Measurements from ENCODE around the gene PDLIM7. TPM values are rescaled to one million over a fixed set of nuclear protein-coding genes. Genes with fewer than 3 reads are reported as not detected.

PDLIM7 gene
- total RNA-seq, 1 donor from 2014 or later = 38.7 TPM

DNA sequence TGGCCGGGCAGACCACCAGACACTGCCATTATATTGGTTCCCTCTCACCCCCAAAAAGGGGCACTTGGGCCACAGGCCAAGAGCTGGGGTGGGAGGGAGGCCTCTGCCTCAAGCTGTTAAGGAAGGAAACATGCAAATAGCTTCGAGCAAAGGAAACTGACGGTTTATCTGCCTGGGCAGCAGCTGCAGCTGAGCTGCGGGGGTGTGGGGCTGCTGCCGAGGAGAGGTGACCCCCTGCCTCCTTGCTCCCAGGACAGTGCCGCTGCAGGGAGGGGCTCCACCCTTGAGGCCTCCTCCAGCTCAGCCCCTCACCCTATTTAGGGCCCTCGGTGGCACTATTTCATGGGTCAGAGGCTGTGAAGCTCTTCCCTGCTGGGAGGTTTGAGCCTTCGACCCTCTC is 11.4 kb upstream of the PDLIM7 start:
- H3K4me1 Mint-ChIP-seq = peaks cover 5% of the 10 kb centered on the region
- peaks cover 12% of the 10 kb centered on the region for H3K36me3 Mint-ChIP-seq
- no peak overlapping the region for H3K4me3 ChIP-seq
- no peak overlapping the region for H3K9ac ChIP-seq
- H2AFZ ChIP-seq (replicated peaks) = no peak overlapping the region
- no peak overlapping the region for H3K4me3 Mint-ChIP-seq
- no peaks in the 10 kb centered on the region for H3F3A ChIP-seq (ENCODE audit: low read depth)
- no peaks in the 10 kb centered on the region for H3K36me3 ChIP-seq
- no peaks in the 10 kb centered on the region for H3K27me3 ChIP-seq
- no peaks in the 10 kb centered on the region for H3K9me3 Mint-ChIP-seq
- no peak overlapping the region for H3K4me2 ChIP-seq
- DNase-seq (ENCODE audit: low spot score) = no peak
- no peaks in the 10 kb centered on the region for H3K9me3 ChIP-seq (ENCODE audit: low read depth)
- peaks cover 7% of the 10 kb centered on the region for H3K27me3 Mint-ChIP-seq (ENCODE audit: insufficient read depth, low read depth)
- H3K27ac ChIP-seq = no peak overlapping the region
- no peaks in the 10 kb centered on the region for H3K79me2 ChIP-seq (ENCODE audit: low read depth)
- H3K4me1 ChIP-seq = no peaks in the 10 kb centered on the region
- no peak for TF ChIP-seq EZH2phosphoT487 (IDR thresholded peaks at IDR 0.05)
- TF ChIP-seq, protein P1, sequence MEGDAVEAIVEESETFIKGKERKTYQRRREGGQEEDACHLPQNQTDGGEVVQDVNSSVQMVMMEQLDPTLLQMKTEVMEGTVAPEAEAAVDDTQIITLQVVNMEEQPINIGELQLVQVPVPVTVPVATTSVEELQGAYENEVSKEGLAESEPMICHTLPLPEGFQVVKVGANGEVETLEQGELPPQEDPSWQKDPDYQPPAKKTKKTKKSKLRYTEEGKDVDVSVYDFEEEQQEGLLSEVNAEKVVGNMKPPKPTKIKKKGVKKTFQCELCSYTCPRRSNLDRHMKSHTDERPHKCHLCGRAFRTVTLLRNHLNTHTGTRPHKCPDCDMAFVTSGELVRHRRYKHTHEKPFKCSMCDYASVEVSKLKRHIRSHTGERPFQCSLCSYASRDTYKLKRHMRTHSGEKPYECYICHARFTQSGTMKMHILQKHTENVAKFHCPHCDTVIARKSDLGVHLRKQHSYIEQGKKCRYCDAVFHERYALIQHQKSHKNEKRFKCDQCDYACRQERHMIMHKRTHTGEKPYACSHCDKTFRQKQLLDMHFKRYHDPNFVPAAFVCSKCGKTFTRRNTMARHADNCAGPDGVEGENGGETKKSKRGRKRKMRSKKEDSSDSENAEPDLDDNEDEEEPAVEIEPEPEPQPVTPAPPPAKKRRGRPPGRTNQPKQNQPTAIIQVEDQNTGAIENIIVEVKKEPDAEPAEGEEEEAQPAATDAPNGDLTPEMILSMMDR (IDR thresholded peaks at IDR 0.05) = no peak
- no peak for TF ChIP-seq EZH2 (IDR thresholded peaks at IDR 0.05)
- H4K20me1 ChIP-seq (ENCODE audit: low read depth) = no peaks in the 10 kb centered on the region
- H3K27ac Mint-ChIP-seq = peak overlapping the region; percentile 63

DNA sequence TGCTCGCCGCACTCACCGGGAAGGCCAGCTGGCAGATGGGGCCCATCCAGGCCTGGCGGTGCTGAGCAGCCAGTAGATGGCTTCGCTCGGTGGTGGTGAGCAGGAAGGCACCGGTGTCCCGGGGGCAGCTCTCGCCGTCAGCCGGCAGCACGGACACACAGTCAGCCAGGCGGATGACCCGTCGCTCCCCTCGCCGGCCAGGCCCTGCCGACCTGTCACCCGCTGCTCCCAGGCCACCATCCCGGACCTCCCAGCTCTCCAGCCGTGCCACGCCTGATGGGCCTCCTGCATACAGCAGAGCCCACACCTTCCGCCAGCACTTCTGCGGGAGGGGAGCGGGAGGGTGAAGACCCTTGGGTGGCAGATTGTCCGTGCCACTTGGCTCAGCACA is 10.8 kb upstream of the PDLIM7 start:
- TF ChIP-seq EZH2phosphoT487 (IDR thresholded peaks at IDR 0.05) = no peak
- TF ChIP-seq EZH2 (IDR thresholded peaks at IDR 0.05) = no peak
- TF ChIP-seq, protein P1 (IDR thresholded peaks at IDR 0.05) = no peak
- H4K20me1 ChIP-seq (ENCODE audit: low read depth) = no peaks in the 10 kb centered on the region

DNA sequence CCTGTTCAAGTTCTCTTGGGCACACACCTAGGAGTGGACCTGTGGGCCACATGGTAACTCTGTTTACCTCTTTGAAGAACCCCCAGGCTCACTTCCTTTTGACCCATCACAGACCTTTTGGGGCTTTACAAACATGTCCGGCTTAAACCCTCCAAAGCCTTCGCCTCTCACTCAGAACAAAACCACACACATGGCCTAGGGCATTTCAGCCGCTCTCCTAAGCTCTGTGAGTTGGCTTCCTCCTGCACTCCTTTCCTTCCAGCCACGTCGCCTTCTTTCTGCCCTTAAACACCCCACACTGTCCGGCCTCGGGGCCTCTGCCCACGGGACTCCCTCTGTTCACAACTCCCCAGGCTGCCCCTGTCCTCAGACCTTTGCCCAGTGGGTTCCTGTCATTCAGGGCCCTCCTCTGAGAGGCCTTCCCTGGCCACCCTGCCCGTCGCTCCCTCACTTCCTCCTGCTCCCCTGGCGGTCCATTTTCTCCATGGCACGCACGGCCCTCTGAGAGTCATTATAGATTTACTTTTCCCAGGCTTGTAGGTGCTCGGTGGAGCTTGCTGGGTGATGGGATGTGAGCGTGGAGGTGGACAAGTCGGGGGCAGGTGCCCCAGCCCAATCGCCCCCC is 10.3 kb upstream of the PDLIM7 start:
- Mint-ChIP-seq H3K27ac (peak overlapping the region; percentile 86), H3K4me1 (peaks cover 8% of the 10 kb centered on the region), H3K36me3 (peaks cover 6% of the 10 kb centered on the region), H3K9me3 (no peaks in the 10 kb centered on the region), H3K27me3 (ENCODE audit: insufficient read depth, low read depth) (peaks cover 8% of the 10 kb centered on the region), H3K4me3 (no peak overlapping the region)
- H3K27ac ChIP-seq = no peak overlapping the region
- H2AFZ ChIP-seq (replicated peaks) = no peak overlapping the region
- no peaks in the 10 kb centered on the region for H3K36me3 ChIP-seq
- no peaks in the 10 kb centered on the region for H3K4me1 ChIP-seq
- H3K27me3 ChIP-seq = no peaks in the 10 kb centered on the region
- no peaks in the 10 kb centered on the region for H4K20me1 ChIP-seq (ENCODE audit: low read depth)
- H3K79me2 ChIP-seq (ENCODE audit: low read depth) = no peaks in the 10 kb centered on the region
- no peaks in the 10 kb centered on the region for H3K9me3 ChIP-seq (ENCODE audit: low read depth)
- no peak overlapping the region for H3K4me2 ChIP-seq
- TF ChIP-seq, protein P1 (IDR thresholded peaks at IDR 0.05) = no peak
- TF ChIP-seq EZH2 (IDR thresholded peaks at IDR 0.05) = no peak
- no peak for TF ChIP-seq EZH2phosphoT487 (IDR thresholded peaks at IDR 0.05)
- no peak for DNase-seq (ENCODE audit: low spot score)
- H3K4me3 ChIP-seq = no peak overlapping the region
- no peaks in the 10 kb centered on the region for H3F3A ChIP-seq (ENCODE audit: low read depth)
- no peak overlapping the region for H3K9ac ChIP-seq

More for the DNA sequence above, 10.8 kb upstream of the PDLIM7 start:
- H3K4me1 Mint-ChIP-seq = peaks cover 5% of the 10 kb centered on the region
- Histone ChIP-seq H3K4me1 (no peaks in the 10 kb centered on the region), H3K27me3 (no peaks in the 10 kb centered on the region), H2AFZ (replicated peaks) (no peak overlapping the region), H3K79me2 (ENCODE audit: low read depth) (no peaks in the 10 kb centered on the region), H3K4me2 (no peak overlapping the region), H3K9ac (no peak overlapping the region), H3K4me3 (no peak overlapping the region), H3K9me3 (ENCODE audit: low read depth) (no peaks in the 10 kb centered on the region), H3K27ac (no peak overlapping the region), H3F3A (ENCODE audit: low read depth) (no peaks in the 10 kb centered on the region), H3K36me3 (no peaks in the 10 kb centered on the region)
- peaks cover 9% of the 10 kb centered on the region for H3K36me3 Mint-ChIP-seq
- H3K4me3 Mint-ChIP-seq = no peak overlapping the region
- no peak overlapping the region for H3K27ac Mint-ChIP-seq
- peaks cover 8% of the 10 kb centered on the region for H3K27me3 Mint-ChIP-seq (ENCODE audit: insufficient read depth, low read depth)
- DNase-seq (ENCODE audit: low spot score) = no peak
- no peaks in the 10 kb centered on the region for H3K9me3 Mint-ChIP-seq
